Choroid plexus epithelial cell (primary cell): Measurements from ENCODE around the gene SARM1.
"Not testable (repeated sequence)": the region's sequence is repeated elsewhere in the genome, so short reads cannot be mapped to it uniquely, and the experiment has no call there.

Experiments used
- DNase-seq: peaks from one replicate; pipeline ENCODE4 v3.0.0-alpha.2; 2010; ENCODE audit warnings: low read depth
- H3K4me3 ChIP-seq: 2 replicates; pipeline ENCODE4 v1.5.1; 2011; ENCODE audit warnings: low read depth, mild to moderate bottlenecking, control low read depth, low read length, moderate library complexity
- CTCF ChIP-seq: conservative IDR thresholded peaks from 2 replicates; pipeline ENCODE4 v1.5.1; 2011; ENCODE audit warnings: low read depth, mild to moderate bottlenecking, control low read depth, inconsistent platforms, low read length, moderate library complexity

The SARM1 gene

GRCh38 chr17:28433721-28434120 lies 62.2 kb downstream of the SARM1 start:
- TF ChIP-seq CTCF, result no peak
- DNase-seq, result no peak
- H3K4me3 ChIP-seq, result no peak overlapping the region

GRCh38 chr17:28434326-28434725 lies 62.8 kb downstream of the SARM1 start:
- H3K4me3 ChIP-seq, DNase-seq: not testable (repeated sequence)

- no peak overlapping the region for H3K4me3 ChIP-seq
- no peak for TF ChIP-seq CTCF
- no peak for DNase-seq
Measured at GRCh38 chr17:28443901-28444638, 72.6 kb downstream of the SARM1 start.

GRCh38 chr17:28446716-28447395 lies 75.4 kb downstream of the SARM1 start:
- H3K4me3 ChIP-seq, result no peak overlapping the region
- DNase-seq, result no peak
- TF ChIP-seq CTCF, result no peak

GRCh38 chr17:28447396-28447760 lies 75.9 kb downstream of the SARM1 start:
- no peak for TF ChIP-seq CTCF
- no peak overlapping the region for H3K4me3 ChIP-seq
- no peak for DNase-seq

GRCh38 chr17:28449859-28450258 lies 78.4 kb downstream of the SARM1 start:
- TF ChIP-seq CTCF, result no peak
- no peak overlapping the region for H3K4me3 ChIP-seq
- no peak for DNase-seq
